ENCODE measurements around the gene BCL6. TPM values are rescaled to one million over a fixed set of nuclear protein-coding genes. Genes with fewer than 3 reads are reported as not detected.

The BCL6 gene
- total RNA-seq, 1 donor from 2014 or later: 2.5 TPM

DNA sequence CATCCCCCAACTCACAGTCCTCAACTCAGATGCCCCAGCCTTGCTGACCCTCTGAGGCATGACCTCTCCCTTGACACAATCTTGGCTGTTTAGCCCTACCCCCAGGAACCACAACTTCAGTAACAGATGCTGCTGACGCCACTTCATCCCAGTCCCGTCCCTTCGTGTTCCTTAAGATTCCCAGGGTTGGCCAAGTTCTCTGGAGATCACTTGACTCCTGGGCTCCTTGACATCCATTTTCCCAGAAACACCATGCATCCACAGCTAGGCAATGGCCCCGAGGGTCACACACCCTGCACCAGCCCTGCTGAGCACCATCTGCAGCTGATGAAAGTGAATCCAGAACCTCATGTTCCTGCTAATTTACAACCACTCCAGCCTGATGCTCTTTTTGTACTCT, 49.8 kb downstream of the BCL6 start:
- peaks cover 10% of the 10 kb centered on the region for H3K27me3 Mint-ChIP-seq (ENCODE audit: unreplicated experiment)
- TF ChIP-seq, protein P1, sequence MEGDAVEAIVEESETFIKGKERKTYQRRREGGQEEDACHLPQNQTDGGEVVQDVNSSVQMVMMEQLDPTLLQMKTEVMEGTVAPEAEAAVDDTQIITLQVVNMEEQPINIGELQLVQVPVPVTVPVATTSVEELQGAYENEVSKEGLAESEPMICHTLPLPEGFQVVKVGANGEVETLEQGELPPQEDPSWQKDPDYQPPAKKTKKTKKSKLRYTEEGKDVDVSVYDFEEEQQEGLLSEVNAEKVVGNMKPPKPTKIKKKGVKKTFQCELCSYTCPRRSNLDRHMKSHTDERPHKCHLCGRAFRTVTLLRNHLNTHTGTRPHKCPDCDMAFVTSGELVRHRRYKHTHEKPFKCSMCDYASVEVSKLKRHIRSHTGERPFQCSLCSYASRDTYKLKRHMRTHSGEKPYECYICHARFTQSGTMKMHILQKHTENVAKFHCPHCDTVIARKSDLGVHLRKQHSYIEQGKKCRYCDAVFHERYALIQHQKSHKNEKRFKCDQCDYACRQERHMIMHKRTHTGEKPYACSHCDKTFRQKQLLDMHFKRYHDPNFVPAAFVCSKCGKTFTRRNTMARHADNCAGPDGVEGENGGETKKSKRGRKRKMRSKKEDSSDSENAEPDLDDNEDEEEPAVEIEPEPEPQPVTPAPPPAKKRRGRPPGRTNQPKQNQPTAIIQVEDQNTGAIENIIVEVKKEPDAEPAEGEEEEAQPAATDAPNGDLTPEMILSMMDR (IDR thresholded peaks at IDR 0.05; ENCODE audit: partially characterized antibody, unreplicated experiment): no peak
- no peak overlapping the region for H3K27ac Mint-ChIP-seq (ENCODE audit: unreplicated experiment)
- H3K36me3 Mint-ChIP-seq (ENCODE audit: unreplicated experiment): no peaks in the 10 kb centered on the region
- H3K4me1 Mint-ChIP-seq (ENCODE audit: low read depth, unreplicated experiment): peaks cover 2% of the 10 kb centered on the region
- no peak for DNase-seq
- H3K4me3 Mint-ChIP-seq (ENCODE audit: unreplicated experiment): no peak overlapping the region
- H3K9me3 Mint-ChIP-seq (ENCODE audit: unreplicated experiment): peaks cover 6% of the 10 kb centered on the region

DNA sequence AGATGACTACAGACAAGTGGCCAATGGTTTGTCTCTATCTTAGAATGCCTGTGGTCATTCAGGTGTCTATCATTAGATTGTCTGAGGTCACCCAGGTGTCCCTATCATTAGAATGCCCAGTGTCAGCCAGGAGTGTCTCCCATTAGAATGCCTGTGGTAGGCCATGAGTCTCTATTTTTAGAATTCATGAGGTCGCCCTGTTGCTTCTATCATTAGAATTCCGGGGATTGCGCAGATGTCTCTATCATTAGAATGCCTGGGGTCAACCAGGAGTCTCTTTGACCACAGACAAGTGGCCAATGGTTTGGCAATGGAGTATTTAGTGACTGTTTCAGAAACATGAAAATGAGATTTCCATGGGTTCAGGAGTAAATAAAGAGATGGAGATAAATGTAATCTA, 50.5 kb downstream of the BCL6 start:
- Mint-ChIP-seq H3K4me3 (ENCODE audit: unreplicated experiment) (no peak overlapping the region), H3K36me3 (ENCODE audit: unreplicated experiment) (no peaks in the 10 kb centered on the region), H3K4me1 (ENCODE audit: low read depth, unreplicated experiment) (peaks cover 2% of the 10 kb centered on the region), H3K27me3 (ENCODE audit: unreplicated experiment) (peaks cover 7% of the 10 kb centered on the region), H3K27ac (ENCODE audit: unreplicated experiment) (no peak overlapping the region), H3K9me3 (ENCODE audit: unreplicated experiment) (peaks cover 4% of the 10 kb centered on the region)
- TF ChIP-seq, protein P1 (IDR thresholded peaks at IDR 0.05; ENCODE audit: partially characterized antibody, unreplicated experiment): no peak
- DNase-seq: no peak

DNA sequence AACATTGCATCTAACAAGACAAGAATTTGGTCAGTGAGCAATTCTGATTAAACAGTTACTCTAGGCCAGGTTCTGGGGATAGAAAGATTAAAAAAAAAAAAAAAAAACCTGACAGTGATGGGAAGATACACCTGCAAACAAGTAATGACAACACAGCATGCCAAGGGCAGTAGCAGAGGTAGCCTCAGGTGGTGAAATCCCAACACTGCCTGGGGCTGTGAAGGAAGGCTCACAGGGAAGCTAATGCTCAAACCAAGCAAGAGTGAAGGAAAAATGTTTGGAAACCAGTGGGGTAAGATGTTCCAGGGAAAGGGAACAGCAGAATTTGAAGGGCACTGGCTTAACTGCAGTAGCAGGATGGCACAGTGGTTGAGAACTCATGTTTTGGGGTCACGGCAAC, 51.8 kb downstream of the BCL6 start:
- peaks cover 5% of the 10 kb centered on the region for H3K27me3 Mint-ChIP-seq (ENCODE audit: unreplicated experiment)
- no peak for DNase-seq
- H3K4me3 Mint-ChIP-seq (ENCODE audit: unreplicated experiment): no peak overlapping the region
- H3K9me3 Mint-ChIP-seq (ENCODE audit: unreplicated experiment): peaks cover 2% of the 10 kb centered on the region
- no peaks in the 10 kb centered on the region for H3K36me3 Mint-ChIP-seq (ENCODE audit: unreplicated experiment)
- no peak overlapping the region for H3K27ac Mint-ChIP-seq (ENCODE audit: unreplicated experiment)
- TF ChIP-seq, protein P1 (IDR thresholded peaks at IDR 0.05; ENCODE audit: partially characterized antibody, unreplicated experiment): no peak
- peaks cover 2% of the 10 kb centered on the region for H3K4me1 Mint-ChIP-seq (ENCODE audit: low read depth, unreplicated experiment)

DNA sequence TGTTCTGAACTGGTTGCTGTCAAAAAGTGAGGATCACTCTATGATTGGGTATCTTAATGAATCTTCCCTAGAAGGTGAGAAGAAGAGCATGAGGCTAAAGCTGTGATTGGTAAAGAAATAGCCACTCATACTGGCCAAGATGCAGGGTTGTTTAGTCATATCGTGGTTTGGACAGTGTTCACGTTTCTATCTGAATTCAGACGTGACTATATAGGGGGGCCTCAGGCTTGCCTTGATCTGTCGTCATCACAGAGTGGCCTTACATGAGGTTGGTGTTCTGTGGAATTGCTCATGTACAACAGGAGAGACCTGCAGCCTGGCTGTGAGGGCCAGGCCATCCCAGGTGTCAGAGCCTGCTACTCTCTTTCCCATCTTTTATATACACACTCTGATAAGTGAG, 55.3 kb downstream of the BCL6 start:
- Mint-ChIP-seq H3K9me3 (ENCODE audit: unreplicated experiment) (no peaks in the 10 kb centered on the region), H3K27ac (ENCODE audit: unreplicated experiment) (no peak overlapping the region), H3K27me3 (ENCODE audit: unreplicated experiment) (peaks cover 5% of the 10 kb centered on the region), H3K4me1 (ENCODE audit: low read depth, unreplicated experiment) (no peaks in the 10 kb centered on the region), H3K36me3 (ENCODE audit: unreplicated experiment) (no peaks in the 10 kb centered on the region), H3K4me3 (ENCODE audit: unreplicated experiment) (no peak overlapping the region)
- no peak for DNase-seq
- TF ChIP-seq, protein P1 (IDR thresholded peaks at IDR 0.05; ENCODE audit: partially characterized antibody, unreplicated experiment): no peak

DNA sequence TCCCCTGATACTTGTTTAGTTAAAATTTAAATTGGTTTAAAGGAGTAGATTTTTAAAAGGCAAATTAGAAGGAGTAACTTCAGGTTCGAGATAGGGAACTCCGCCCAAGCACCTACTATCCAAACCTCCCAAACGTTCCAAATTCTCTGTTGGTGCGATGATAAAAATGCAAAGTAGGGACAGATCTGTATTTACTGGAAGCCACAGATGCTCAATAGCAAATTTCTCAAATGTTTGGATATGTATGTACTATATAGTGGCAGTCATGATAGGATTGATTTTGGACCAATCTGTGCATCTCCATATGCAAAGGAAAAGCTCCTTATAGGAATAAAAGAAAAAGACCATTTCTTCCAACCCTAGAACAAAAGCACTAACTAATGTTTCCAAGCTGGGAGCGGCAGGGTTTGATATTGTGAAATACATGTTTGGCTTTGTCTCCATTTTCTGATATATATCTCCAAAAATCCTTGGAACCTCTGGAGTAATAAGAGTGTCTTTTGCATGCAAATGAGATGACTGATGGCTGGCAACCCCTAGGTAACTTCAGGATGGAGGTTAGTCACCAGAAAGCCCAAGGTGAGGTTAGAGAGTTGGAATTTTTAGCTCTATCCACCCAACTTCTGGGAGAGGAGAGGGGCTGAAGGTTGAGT, 58.5 kb downstream of the BCL6 start:
- H3K27me3 Mint-ChIP-seq (ENCODE audit: unreplicated experiment): no peaks in the 10 kb centered on the region
- no peaks in the 10 kb centered on the region for H3K36me3 Mint-ChIP-seq (ENCODE audit: unreplicated experiment)
- no peak overlapping the region for H3K27ac Mint-ChIP-seq (ENCODE audit: unreplicated experiment)
- TF ChIP-seq, protein P1 (IDR thresholded peaks at IDR 0.05; ENCODE audit: partially characterized antibody, unreplicated experiment): no peak
- no peak overlapping the region for H3K4me3 Mint-ChIP-seq (ENCODE audit: unreplicated experiment)
- no peaks in the 10 kb centered on the region for H3K4me1 Mint-ChIP-seq (ENCODE audit: low read depth, unreplicated experiment)
- H3K9me3 Mint-ChIP-seq (ENCODE audit: unreplicated experiment): no peaks in the 10 kb centered on the region
- no peak for DNase-seq
